ENCODE results near the gene DNAI7. TPM values are rescaled to one million over a fixed set of nuclear protein-coding genes. Genes with fewer than 3 reads are reported as not detected.

DNAI7 gene
- total RNA-seq, 1 donor from 2014 or later = 1.8 TPM

- Mint-ChIP-seq H3K4me3 (no peak overlapping the region), H3K36me3 (no peaks in the 10 kb centered on the region), H3K27ac (no peak overlapping the region), H3K4me1 (ENCODE audit: unreplicated experiment) (no peaks in the 10 kb centered on the region), H3K9me3 (no peaks in the 10 kb centered on the region), H3K27me3 (no peaks in the 10 kb centered on the region)
- no peak for TF ChIP-seq CTCF (conservative IDR thresholded peaks at IDR 0.05)
- DNase-seq (ENCODE audit: extremely low spot score, unreplicated experiment) = no peak
Observed at GRCh38 chr12:25115677-25116076, 79.3 kb downstream of the DNAI7 start.

DNA sequence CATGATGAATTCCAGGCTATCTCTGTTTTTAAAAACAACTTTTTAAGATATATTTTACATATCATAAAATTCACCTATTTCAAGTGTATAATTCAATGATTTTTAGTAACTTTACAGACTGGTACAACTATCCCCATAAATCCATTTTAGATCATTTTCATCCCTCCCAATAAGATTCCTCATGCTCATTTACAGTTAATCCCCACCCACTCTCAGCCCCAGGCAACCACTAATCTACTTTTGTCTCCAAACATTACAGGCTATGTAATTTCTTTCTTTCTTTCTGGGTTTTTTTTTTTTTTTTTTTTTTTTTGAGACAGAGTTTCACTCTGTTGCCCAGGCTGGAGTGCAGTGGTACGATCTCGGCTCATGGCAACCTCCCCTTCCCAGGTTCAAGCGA, 81.3 kb downstream of the DNAI7 start:
- no peak overlapping the region for H3K4me3 Mint-ChIP-seq
- no peaks in the 10 kb centered on the region for H3K9me3 Mint-ChIP-seq
- no peaks in the 10 kb centered on the region for H3K27me3 Mint-ChIP-seq
- no peak for TF ChIP-seq CTCF (conservative IDR thresholded peaks at IDR 0.05)
- no peak overlapping the region for H3K27ac Mint-ChIP-seq
- peaks cover 4% of the 10 kb centered on the region for H3K36me3 Mint-ChIP-seq
- no peaks in the 10 kb centered on the region for H3K4me1 Mint-ChIP-seq (ENCODE audit: unreplicated experiment)
- no peak for DNase-seq (ENCODE audit: extremely low spot score, unreplicated experiment)

DNA sequence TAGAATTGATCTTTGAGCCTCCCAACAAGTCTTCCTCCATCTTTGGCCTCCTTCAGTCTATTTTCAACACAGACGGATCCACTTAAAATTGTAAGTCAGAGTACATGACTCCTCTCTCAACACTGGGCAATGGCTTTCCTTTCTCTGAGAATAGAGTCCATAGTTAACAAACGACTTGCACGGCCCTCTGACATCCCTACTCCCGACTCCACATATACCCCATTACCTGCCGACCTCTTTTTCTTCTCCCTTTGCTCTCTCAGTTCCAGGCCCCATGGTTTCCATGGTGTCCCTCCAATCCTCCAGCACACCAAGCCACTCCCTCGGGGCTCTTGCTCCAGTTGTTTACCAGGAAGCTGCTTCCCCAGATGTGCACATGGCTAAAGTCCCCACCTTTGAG, 84.7 kb downstream of the DNAI7 start:
- H3K27me3 Mint-ChIP-seq = no peaks in the 10 kb centered on the region

GRCh38 chr12:25107920-25108319, 87.0 kb downstream of the DNAI7 start:
- Mint-ChIP-seq H3K4me1 (ENCODE audit: unreplicated experiment) (no peaks in the 10 kb centered on the region), H3K27ac (no peak overlapping the region), H3K36me3 (peaks cover 12% of the 10 kb centered on the region), H3K9me3 (no peaks in the 10 kb centered on the region), H3K27me3 (no peaks in the 10 kb centered on the region), H3K4me3 (no peak overlapping the region)
- DNase-seq (ENCODE audit: extremely low spot score, unreplicated experiment) = no peak
- no peak for TF ChIP-seq CTCF (conservative IDR thresholded peaks at IDR 0.05)

More for the DNA sequence above, 84.7 kb downstream of the DNAI7 start:
- no peak overlapping the region for H3K4me3 Mint-ChIP-seq
- no peak for TF ChIP-seq CTCF (conservative IDR thresholded peaks at IDR 0.05)
- peaks cover 12% of the 10 kb centered on the region for H3K36me3 Mint-ChIP-seq
- no peaks in the 10 kb centered on the region for H3K9me3 Mint-ChIP-seq
- H3K27ac Mint-ChIP-seq = no peak overlapping the region
- no peak for DNase-seq (ENCODE audit: extremely low spot score, unreplicated experiment)
- H3K4me1 Mint-ChIP-seq (ENCODE audit: unreplicated experiment) = no peaks in the 10 kb centered on the region

GRCh38 chr12:25106818-25107217, 88.1 kb downstream of the DNAI7 start:
- Mint-ChIP-seq H3K27ac (no peak overlapping the region), H3K9me3 (no peaks in the 10 kb centered on the region), H3K36me3 (peaks cover 16% of the 10 kb centered on the region), H3K27me3 (no peaks in the 10 kb centered on the region), H3K4me1 (ENCODE audit: unreplicated experiment) (no peaks in the 10 kb centered on the region), H3K4me3 (no peak overlapping the region)
- DNase-seq (ENCODE audit: extremely low spot score, unreplicated experiment) = no peak
- no peak for TF ChIP-seq CTCF (conservative IDR thresholded peaks at IDR 0.05)

DNA sequence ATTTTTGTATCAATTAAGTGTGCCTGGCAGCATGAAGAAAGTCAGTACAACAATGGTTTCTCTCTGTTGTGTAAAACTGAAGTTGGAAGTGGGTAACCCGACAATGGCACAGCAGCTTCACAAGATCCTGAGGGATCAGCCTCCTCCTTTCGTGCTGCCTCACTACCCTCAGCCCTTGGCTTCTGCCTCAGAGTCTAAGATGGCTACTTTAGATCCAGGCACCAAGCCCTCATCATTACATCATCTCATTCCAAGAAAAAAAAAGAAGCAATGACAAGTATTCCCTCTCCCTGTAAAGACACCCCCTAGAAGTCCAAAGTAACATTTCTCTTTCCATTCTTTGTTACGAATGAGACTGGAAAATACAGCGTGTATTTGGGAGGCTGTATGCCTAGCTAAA, 92.6 kb downstream of the DNAI7 start:
- Mint-ChIP-seq H3K9me3 (no peaks in the 10 kb centered on the region), H3K4me3 (no peak overlapping the region), H3K4me1 (ENCODE audit: unreplicated experiment) (no peaks in the 10 kb centered on the region), H3K27ac (no peak overlapping the region), H3K27me3 (no peaks in the 10 kb centered on the region), H3K36me3 (peaks cover 16% of the 10 kb centered on the region)
- TF ChIP-seq CTCF (conservative IDR thresholded peaks at IDR 0.05) = no peak
- DNase-seq (ENCODE audit: extremely low spot score, unreplicated experiment) = no peak

All from type B pancreatic cell (in vitro differentiated cells).